HTERT RPE-1 (cell line): Measurements from ENCODE around the gene PSEN2.

ENCODE experiments used
- in situ Hi-C: fragments of 300-500 bp; cut with MboI; formaldehyde crosslinking; loops from 4 replicates; pipeline ENCODE4 v1.14.3; 2020; ENCODE audit warnings: low sequenced_read_pairs

Gene PSEN2

GRCh38 chr1:226862890-226863289 lies 7.5 kb upstream of the PSEN2 start:
- in situ Hi-C loops = no loop called here

- in situ Hi-C loops = no loop called here
Measured at GRCh38 chr1:226863446-226863845, 7.0 kb upstream of the PSEN2 start.

- in situ Hi-C loops = no loop called here
Measured at GRCh38 chr1:226864311-226864710, 6.1 kb upstream of the PSEN2 start.

- in situ Hi-C loops = no loop called here
Measured at GRCh38 chr1:226865590-226865989, 4.8 kb upstream of the PSEN2 start.

GRCh38 chr1:226867461-226868054 lies 2.9 kb upstream of the PSEN2 start:
- in situ Hi-C loops = no loop called here

GRCh38 chr1:226868726-226869125 lies 1.7 kb upstream of the PSEN2 start:
- in situ Hi-C loops = no loop called here

GRCh38 chr1:226870026-226870400 lies 403 bp upstream of the PSEN2 start:
- in situ Hi-C loops = no loop called here

GRCh38 chr1:226871636-226872327 lies 1.4 kb downstream of the PSEN2 start:
- in situ Hi-C loops = no loop called here

- in situ Hi-C loops = no loop called here
Measured at GRCh38 chr1:226872437-226872836, 2.0 kb downstream of the PSEN2 start.

GRCh38 chr1:226873771-226874578 lies 3.6 kb downstream of the PSEN2 start:
- in situ Hi-C loops = no loop called here

GRCh38 chr1:226874579-226875425 lies 4.4 kb downstream of the PSEN2 start:
- in situ Hi-C loops = no loop called here

GRCh38 chr1:226875641-226876295 lies 5.4 kb downstream of the PSEN2 start:
- in situ Hi-C loops = no loop called here

- in situ Hi-C loops = no loop called here
Measured at GRCh38 chr1:226877669-226878068, 7.3 kb downstream of the PSEN2 start.

- in situ Hi-C loops = no loop called here
Measured at GRCh38 chr1:226880372-226881287, 10.2 kb downstream of the PSEN2 start.

GRCh38 chr1:226881515-226882185 lies 11.2 kb downstream of the PSEN2 start:
- in situ Hi-C loops = no loop called here

GRCh38 chr1:226882187-226882586 lies 11.8 kb downstream of the PSEN2 start:
- in situ Hi-C loops = no loop called here

GRCh38 chr1:226882631-226883409 lies 12.4 kb downstream of the PSEN2 start:
- in situ Hi-C loops = no loop called here

GRCh38 chr1:226883630-226884029 lies 13.2 kb downstream of the PSEN2 start:
- in situ Hi-C loops = no loop called here
